HL-60/S4 treated with retinoic acid at 250 ng/mL for 4 days and 3 days (cell line): ENCODE data around the gene SIGMAR1.

Experiments
- in situ Hi-C: fragments of 300-500 bp; cut with MboI; formaldehyde crosslinking; loops from 2 replicates; pipeline ENCODE4 v1.7.0; 2022; ENCODE audit warnings: low sequenced_read_pairs

The SIGMAR1 gene

GRCh38 chr9:34585946-34586669 is 51.5 kb downstream of the SIGMAR1 start:
- in situ Hi-C loops: loop anchor here (25.0 kb wide), 1 partner anchor 149 kb away; no protein-coding TSS in a partner anchor

- in situ Hi-C loops: loop anchor here (25.0 kb wide), 1 partner anchor 148 kb away; no protein-coding TSS in a partner anchor
Observed at GRCh38 chr9:34584970-34585369, 52.6 kb downstream of the SIGMAR1 start.
